Activated gamma-delta T cell treated with Interleukin-2 at 50 U/mL for 16 hours (primary cell): ENCODE data around the gene PRKAG2.

Experiments used
- DNase-seq: peaks from one replicate; pipeline ENCODE4 v3.0.0-alpha.2; 2020

The PRKAG2 gene

GRCh38 chr7:151900591-151900985, 23.7 kb upstream of the PRKAG2 start:
- no peak for DNase-seq

GRCh38 chr7:151899513-151900360, 22.8 kb upstream of the PRKAG2 start:
- DNase-seq = no peak

- DNase-seq = no peak
Measured at GRCh38 chr7:151897951-151898686, 21.2 kb upstream of the PRKAG2 start.

DNA sequence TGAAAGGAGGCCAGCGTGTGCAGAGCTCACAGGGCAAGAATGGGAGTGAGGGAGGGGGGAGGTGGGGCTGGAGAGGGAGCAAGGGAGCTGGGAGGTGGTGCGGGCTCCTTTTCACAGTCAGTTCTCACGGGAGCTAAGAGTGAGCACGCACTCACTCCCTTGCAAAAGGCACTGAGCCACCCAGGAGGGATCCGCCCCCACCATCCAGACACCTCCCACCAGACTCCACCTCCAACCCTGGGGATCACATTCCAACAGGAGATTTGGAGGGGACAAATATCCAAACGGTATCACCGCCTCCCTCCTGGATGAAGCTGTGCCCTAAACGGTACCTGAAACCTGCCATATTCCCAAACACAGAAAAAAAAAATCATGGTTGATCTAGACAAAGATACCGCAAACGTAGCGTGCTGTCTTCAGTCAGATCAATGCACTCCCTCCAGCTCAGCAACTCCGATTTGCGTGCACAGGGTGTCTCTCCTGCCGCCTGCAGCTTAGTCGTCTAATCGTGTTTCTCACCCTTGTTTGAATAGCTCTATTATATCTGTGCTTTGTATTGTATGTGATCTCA, 20.3 kb upstream of the PRKAG2 start:
- DNase-seq = no peak

GRCh38 chr7:151896486-151896885, 19.6 kb upstream of the PRKAG2 start:
- DNase-seq = no peak

GRCh38 chr7:151896086-151896485, 19.2 kb upstream of the PRKAG2 start:
- no peak for DNase-seq

- DNase-seq = no peak
Measured at GRCh38 chr7:151895631-151896031, 18.7 kb upstream of the PRKAG2 start.

DNA sequence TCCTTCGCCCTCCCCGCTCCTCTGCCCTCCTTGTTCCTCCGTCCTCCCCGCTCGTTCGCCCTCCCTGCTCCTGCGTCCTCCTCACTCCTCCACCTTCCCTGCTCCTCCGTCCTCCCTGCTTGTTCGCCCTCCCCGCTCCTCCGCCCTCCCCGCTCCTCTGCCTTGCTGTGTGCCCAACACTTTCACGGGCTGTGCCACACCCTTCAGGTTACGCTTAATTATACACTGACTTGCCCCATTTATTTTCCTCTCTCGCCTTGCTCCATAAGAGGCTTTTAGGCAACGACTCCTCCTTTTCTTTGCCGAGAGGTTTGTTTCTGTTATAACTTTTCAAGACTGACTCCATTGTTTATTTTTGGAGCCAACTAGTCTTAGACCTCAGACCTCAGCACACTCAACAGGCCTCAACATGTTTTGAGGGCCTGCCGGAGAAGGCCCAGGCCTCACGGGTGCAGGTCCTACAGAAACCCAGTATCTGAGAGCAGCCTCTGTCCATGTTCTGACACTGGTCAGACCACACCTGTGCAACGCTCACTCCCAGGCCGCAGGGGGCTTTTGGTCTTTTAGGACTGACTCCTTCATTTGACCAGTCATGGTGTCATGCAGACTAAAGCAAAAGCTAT, 18.2 kb upstream of the PRKAG2 start:
- DNase-seq = no peak

GRCh38 chr7:151894111-151895007, 17.4 kb upstream of the PRKAG2 start:
- DNase-seq = no peak

DNA sequence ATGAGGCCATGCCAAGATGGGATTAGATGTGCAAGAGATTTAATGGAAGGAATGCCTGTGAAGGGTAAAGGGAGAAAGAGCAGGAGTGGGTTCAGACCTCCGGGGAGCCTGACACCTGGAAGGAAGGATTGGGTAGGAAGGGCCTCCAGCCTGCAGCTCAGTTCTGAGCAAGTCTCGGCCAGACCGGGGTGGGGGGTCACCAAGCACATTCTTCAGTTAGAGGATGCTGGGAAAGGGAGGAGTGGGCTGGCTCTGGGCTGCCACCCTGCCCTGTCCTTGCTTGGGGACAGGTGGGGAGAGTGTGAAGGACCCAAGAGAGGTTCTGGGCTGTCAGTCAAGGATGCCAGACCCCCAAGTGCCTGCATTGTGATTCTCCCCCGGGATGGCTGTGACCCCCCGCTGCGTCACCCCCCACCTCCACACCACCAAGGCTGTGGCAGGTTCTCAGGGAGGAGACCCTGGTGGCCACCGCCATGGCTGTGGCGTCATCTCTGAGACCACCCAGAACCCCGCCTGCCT, 16.5 kb upstream of the PRKAG2 start:
- no peak for DNase-seq

GRCh38 chr7:151891753-151892152, 14.8 kb upstream of the PRKAG2 start:
- DNase-seq = no peak

DNA sequence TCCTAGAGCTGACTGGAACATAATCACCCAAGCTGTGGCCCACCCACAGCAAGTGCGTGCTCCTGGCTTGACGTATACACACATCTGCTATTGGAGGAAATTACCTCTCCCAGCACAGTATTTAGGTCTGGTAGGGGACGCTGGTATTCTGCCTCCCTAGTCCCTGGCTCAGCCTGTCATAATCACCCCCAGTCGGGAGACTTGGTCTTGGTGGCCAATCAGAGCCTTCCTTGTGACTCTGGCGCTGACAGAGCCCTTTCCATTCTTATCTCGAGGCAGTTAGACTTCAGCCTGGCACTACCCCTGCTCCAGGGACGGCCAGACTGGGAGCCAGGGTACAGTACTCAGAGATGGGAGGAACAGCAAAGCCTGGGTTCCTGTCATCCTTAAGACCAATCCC, 14.3 kb upstream of the PRKAG2 start:
- DNase-seq = no peak

- no peak for DNase-seq
Measured at GRCh38 chr7:151890355-151891004, 13.6 kb upstream of the PRKAG2 start.

GRCh38 chr7:151889406-151890354, 12.8 kb upstream of the PRKAG2 start:
- no peak for DNase-seq

DNA sequence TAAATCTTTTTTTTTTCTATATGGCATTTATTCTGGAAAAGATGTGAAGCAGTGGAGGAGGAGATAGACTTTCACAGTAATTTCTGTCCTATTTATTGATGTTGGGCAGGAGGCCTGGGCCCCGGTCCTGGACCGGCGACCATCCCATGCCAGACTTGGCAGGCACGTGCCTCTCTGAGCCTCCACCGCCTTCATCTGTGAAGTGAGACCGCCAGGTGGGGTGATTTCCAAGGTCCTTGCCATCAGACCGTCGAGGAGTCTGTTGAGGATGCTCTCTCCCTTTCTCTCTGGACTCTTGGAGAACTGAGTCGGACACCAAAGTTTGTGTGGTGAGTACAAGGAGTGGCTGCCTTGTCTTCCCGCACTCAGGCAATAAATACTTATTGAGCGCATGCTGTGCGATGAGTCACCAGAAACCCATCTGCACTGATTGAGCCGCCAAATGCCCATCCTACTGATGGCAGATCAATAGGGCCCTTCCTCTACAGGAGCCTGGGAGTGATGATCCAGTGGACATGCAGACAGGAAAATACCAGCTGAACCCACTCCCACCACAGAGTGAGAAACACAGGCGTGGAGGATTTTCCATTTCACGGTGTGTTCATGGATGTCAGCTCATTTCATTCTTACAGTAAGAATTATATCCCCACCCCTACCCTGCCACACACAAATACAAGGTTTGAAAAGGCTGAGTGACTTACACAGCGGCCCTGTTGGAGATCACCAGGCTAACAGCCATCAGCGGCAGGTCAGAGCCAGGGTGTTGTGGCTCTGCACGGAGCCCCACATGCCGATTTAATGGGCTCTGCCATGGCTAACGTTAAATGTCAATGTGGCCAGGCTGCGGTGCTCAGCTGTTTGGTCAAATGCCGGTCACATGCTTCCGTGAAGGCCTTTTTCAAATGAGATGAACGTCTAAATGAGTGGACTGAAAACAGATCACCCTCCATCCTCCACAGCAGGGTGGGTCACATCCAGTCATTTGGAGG, 11.5 kb upstream of the PRKAG2 start:
- DNase-seq = no peak

DNA sequence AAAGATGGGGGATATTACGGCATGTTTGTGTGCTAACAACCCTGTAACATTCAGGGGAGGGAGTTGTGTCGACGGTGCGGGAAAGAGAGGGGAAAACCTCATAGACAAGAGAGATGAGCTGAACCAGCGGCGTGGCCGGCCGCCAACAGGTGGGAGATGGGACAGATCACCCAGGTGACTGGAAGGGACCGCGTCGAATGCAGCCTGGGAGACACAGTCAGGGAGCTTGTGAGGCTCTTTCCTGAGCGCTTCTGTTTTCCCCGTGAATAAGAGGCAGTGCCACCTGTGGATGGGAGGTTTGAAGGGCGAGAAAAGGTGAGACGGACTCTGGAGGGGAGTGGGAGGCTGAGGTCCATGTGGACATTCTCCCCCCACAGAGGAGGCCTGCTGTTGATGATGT, 9.9 kb upstream of the PRKAG2 start:
- DNase-seq = no peak

- no peak for DNase-seq
Measured at GRCh38 chr7:151885202-151885580, 8.3 kb upstream of the PRKAG2 start.

GRCh38 chr7:151884312-151885201, 7.6 kb upstream of the PRKAG2 start:
- no peak for DNase-seq
